Glomerular visceral epithelial cell (primary cell): ENCODE measurements around the gene PAFAH2.
"Not testable (repeated sequence)": the region's sequence is repeated elsewhere in the genome, so short reads cannot be mapped to it uniquely, and the experiment has no call there.

Source experiments
- DNase-seq: peaks from one replicate; pipeline ENCODE4 v3.0.0-alpha.2; 2016; ENCODE audit errors: extremely low spot score

PAFAH2 gene

DNA sequence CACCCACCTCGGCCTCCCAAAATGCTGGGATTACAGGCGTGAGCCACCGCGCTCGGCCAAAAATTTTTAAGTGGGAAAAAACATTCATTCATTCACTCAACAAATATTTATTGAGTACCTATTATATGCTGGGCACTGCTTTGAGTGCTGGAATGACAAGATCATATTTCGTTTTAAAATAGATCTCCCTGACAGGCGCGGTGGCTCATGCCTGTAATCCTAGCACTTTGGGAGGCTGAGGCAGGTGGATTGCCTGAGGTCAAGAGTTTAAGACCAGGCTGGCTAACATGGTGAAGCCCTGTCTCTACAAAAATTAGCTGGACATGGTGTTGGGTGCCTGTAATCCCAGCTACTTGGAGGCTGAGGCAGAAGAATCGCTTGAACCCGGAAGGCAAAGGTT is 11.1 kb downstream of the PAFAH2 start:
- not testable (repeated sequence) for DNase-seq

DNA sequence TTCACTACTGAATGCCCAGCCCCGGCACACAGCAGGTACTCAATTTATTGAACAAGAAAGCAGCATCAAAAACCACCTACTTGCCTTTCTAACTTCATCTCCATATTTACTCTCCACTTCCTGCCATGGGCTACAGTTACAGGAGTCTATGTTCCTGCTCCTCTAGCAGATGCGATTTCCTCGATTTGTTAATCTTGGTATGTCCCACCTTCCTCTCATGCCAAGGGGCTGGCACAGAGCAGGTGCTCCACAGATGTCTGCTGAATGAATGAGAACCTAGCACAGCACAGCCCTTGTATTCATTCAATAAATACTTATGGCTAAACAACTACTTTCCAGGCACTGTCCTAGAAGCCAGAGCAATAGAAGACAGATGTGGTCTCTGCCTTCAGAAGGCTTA is 12.2 kb downstream of the PAFAH2 start:
- DNase-seq: no peak

DNA sequence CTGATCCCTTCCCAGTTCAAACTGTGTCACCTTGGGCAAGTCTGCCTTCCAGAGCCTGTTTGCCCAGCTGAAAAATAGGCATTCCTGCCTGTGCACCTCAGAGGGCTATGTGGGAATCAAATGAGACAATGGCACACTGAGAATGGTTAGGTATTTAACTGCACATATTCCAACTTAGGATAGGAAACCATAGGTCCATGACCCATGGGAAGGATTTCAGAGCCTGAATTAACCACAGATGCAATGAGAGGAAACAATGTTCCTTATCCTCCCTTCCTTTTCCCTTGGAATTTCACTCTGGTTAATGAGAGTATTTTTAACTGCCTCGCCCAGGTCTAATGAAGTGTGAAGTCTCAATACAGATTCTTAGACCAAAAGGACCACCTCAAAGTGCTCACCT is 12.7 kb downstream of the PAFAH2 start:
- no peak for DNase-seq

DNA sequence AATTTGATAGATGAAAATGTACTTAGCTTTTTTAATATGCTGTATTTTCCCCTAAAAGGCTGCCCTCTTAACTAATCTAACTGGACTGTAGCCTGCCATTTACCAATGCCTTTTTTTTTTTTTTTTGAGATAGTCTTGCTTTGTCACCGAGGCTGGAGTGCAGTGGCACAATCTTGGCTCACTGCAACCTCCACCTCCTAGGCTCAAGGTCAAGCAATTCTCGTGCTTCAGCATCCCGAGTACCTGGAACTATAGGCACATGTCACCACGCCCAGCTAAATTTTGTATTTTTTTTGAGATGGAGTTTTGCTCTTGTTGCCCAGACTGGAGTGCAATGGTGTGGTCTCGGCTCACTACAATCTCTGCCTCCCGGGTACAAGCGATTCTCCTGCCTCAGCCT is 18.7 kb downstream of the PAFAH2 start:
- DNase-seq: no peak

DNA sequence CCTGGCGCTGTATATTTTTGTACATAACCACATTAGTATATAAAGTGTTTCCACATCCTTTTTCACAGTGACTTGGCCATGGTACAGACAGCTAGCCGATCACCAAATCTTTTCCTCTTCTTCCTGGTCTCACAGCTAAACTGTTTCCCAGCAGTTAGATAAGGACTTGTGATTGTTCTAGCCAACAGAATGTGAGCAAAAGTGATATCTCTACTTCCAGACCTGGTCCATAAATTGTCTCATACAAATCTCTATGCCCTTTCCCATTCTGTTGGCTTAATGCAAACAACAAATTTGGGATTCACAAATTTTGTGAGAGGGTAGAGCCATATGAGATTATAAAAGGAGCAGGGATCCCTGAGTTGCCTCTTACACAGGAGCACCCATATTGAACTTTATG is 19.5 kb downstream of the PAFAH2 start:
- no peak for DNase-seq

DNA sequence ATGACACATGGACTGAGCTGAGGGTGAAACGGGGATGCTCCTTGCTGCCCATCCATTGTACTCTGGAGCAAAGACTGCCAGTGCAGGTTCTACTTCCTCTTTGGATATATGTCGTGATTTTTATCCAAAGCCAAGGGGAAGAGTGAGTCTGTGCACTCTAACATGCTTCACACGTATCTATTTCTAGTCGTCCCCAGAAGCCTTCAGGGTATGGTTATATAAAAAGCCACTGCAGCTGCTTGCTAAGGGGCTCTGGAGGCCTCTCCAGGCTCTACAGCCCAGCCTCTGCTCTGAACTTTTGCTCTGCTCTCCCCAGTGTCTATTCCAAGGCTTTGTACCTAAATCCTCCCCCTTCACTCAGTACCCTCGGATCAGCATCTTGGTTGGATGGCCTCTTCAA is 20.1 kb downstream of the PAFAH2 start:
- no peak for DNase-seq

DNA sequence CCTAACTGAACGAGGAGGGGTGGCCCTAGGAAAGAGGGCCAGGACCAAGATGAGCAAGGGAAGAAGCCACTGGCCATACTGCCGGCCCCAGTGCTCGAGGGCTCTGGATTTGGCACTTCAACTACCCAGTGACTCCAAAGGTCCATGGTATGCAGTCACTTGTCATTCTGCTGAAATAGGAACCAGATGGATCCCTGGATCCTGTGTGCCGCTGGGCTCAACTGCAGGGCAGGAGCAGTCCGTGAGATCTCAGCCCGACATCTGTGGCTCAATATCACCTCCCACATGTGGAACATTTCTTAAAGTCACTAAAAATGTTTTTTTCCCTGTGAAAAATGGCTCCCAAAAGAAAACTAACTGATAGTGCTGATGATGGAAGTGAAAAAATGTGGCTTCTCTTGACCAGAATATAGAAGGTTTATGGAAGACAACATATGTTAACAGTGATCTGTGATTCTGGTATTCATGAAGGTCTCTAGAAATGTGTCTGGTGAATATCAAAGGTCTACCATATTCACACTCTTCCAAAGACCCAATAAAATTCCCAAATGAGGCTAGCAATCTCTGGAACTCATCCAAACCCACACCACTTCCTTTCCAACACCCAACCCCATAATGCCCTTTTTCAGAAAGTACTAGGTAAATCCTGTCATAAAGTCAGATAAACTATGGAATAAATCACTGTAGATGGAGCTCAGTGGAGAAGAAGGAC is 24.1 kb downstream of the PAFAH2 start:
- DNase-seq: no peak

DNA sequence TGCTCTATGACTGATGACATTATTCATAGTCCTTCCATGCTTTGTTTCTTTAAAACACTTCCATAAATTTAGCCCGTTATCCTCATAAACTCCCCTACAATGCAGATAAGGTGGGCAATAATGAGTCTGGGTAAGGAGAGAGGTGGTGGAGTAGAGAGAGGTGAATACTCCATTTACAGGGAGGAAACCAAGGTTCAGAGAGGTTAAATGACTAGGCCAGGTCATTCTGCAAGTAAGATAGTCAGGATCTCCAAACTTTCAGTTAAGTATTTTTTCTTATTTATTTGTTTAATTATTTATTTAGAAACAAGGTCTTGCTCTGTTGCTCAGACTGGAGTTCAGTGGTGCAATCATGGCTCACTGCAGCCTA is 26.1 kb downstream of the PAFAH2 start:
- DNase-seq: no peak

DNA sequence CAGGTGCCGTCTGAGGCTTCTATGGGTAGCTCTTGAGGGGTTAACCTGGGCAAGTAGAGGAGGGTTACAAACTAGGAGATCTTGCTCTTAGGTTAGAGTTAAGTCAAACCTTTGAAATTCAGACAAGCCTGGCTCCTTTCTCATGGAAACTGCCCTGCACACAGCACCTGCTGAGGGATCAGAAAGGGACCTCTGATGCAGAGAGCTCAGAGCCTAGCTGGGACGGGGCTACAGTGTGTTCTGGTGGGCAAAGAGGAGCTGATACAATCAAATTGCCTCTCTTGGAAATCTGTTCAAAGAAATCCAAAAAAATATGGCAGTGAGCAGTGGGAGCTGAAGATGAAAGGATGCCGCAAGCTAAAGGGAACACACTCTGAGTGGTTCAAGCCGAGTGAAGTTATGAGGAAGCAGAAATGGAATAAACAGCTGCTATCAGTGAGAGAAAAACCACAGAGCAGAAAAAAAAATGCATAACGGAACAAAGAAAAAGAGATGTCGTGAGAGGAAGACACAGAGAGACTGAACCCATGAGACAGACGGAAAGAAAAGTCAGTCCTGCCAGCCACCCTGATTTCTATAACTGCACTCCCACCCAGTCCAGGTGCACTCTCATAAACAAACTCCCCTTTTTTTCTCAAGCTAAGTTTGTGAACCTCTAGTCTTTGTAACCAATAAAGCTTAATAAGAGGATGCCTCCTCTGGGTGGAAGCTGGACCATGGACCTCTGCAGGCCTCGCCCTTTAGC is 26.6 kb downstream of the PAFAH2 start:
- no peak for DNase-seq

DNA sequence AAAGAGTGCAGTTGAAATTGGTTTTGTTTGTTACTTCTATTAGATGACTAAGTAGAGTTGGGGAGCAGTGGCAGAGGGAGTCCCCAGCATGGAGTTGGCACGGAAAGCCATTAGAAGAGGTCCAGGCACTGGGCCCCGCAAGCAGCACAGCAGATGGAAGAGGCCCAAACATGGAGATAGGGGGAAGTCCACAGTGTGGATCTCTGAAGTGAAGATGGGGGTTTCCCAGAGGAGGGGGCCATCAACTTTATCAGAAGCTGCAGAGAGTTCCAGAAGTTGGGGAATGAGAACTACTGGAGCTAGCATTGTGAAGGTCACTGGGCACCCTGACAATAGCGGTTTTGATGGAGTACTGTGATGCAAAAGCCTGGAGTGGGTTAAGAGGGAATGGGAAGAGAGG is 30.6 kb downstream of the PAFAH2 start:
- no peak for DNase-seq

DNA sequence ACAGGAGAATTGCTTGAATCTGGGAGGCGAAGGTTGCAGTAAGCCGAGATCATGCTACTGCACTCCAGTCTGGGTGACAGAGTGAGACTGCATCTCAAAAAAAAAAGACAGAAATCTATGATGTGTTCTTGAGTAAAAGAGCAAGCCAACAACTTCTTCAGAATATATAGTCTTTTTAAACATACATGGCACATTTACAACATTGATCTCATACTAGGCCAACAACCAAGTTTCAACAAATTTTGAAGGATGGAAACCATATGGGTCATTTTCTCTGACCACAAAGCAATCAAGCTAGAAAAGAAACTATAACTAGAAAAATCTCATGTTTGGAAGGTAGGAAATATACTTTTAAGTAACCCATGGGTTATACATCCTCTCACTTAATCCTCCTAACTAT is 38.3 kb downstream of the PAFAH2 start:
- no peak for DNase-seq

DNA sequence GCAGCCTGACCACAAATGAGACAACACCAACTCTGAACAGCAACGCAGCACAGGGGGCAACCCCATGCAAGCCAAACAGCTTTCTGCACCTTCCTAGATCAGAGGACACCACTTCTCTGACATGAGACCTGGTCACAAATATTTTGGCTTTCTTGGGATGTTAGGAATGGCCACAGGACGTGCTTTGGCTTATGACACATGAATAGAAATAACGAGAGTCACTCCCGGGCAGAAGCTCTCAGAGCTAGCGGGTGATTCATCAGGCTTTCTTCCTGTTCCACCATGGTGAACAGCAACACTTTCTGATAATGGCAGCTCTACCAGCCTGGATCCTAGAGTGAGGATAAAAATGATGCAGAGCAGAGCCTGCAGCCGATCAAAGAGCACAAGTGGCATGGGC is 39.4 kb downstream of the PAFAH2 start:
- DNase-seq: peak; percentile 70

DNA sequence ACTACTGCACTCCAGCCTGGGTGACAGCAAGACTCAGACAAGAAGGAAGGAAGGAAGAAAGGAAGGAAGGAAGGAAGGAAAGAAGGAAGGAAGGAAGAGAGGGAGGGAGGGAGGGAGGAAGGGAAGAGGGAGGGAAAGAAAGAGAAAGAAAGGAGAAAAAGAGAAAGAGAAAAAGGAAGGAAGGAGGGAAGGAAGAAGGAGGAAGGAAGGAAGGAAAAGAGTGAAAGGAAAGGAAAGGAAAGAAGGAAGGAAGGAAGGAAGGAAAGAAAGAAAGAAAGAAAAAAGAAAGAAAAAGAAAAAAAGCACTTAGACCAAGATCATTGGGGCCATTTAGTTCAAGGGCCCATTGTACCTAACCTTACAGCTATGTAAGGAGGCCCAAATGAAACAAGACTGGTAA is 42.3 kb downstream of the PAFAH2 start:
- no peak for DNase-seq

DNA sequence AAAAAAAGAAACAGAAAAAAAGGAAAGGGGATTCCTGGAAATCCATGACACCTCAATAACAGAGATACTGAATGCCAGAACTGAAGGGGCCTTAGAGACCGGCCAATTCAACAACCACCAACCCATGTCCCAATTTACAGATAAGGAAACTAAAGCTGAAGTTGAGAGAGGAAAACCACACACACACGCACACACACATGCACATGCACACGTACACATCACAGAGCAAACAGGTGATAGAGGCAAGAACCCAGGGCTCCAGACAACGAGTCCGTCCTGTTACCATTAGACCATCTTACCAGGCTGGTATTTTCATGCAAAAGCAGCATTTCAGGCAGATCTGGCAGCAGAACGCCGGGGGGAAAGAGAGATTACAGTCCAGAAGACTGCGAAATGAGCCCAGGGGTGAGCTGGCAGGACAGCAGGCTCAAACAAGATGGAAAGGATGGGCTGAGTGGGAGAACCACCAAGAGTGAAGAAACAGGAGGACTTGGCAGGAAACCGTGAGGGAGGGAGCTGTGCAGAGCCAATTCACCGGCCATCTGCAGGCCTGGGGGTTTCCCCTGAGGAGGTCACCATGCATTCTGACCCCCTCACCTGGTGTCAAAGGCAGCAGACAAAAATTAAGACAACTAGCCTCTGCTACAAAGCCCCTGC is 43.5 kb downstream of the PAFAH2 start:
- no peak for DNase-seq

DNA sequence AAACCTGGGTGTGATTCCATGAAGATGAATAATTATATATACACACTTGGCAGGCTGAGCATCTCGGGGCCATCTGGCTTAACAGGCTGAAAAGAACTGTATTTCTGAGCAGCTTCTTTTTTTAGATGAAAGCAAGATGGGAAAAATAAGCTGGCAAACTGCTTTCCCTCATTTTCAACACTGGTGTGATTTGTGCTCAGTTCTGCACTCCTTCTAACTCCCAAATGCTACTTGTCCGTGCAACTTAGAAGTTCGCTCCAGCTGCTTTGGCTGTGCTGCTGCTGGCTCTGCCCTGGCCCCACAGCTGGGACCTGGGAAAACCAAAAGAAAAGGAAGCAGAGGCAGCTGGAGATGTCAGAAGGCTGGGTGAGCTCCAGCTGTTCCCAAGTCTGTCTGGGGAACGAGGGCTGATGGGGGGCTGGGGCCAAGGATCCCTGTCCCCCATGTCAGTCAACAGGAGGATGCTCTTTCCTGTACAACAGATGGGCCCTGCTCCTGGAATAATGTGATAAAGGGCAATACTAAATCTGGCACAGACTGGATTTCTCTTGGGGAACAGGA is 44.9 kb downstream of the PAFAH2 start:
- DNase-seq: no peak

DNA sequence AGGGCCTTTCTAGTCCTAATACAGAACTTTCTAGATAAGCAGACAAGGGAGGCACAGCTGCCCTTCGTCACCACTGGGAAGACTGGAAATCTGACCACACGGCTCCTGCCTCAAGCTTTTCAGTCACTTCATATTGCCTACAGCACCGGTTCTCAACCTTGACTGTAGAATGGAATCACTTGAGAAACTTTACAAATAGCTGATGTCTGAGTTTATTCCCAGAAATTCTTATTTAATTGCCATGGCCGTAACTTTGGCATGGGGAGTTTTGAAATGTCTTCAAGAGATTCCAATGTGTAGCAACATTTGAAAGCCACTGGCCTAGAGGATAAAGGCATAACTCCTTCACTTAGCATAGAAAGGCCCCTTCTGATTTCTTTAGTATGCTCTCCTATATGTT is 49.2 kb downstream of the PAFAH2 start:
- no peak for DNase-seq

DNA sequence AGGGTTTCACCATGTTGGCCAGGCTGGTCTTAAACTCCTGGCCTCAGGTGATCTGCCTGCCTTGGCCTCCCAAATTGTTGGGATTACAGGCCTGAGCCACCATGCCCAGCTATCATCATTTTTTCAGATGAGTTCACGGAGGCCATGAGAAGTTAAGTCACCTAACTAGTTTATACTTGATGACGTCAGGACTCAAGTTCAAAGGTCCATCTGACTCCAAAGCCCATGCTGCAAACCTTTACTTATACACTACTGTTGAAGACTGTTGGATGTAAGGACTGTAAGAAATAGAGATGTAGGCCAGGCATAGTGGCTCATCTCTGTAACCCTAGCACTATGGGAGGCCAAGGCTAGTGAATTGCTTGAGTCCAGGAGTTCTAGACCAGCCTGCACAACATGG is 50.8 kb downstream of the PAFAH2 start:
- DNase-seq: no peak

DNA sequence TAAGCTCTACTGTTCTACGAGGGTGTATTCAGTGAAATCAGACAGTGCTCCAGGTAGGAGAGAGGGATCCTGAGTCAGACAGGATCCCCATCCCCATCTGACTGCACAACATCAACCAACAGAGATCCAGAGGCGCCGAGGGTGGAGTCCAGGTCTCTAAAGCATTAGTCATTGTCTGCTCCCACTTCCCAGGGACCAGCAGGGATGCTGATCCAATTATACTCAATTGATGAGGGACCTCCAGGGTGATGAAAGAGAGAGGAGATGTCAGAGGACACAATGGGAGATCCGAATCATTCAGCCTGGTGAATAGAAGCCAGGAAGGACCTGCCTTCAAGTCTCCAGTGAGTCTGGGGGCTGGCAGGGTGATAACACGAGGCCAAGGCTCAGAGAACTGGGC is 52.1 kb downstream of the PAFAH2 start:
- DNase-seq: no peak

DNA sequence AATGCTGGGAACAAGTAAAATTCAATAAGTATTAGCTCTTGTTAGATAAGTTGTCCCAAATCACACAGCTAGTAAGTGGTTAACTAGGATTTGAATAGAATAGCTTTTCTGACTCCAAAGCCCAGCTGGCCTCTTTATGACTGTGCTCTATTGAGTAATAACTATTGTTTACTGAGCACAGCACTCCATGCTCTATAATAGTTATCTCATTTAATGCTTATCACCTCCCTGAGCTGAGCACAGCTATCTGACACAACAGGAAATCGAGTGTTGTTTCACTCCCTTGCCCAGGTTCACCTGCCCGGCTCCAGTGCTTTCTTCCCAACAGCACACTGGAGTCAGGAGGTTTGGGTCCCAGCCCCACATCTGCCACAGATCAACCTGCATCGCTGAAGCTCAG is 52.9 kb downstream of the PAFAH2 start:
- no peak for DNase-seq

DNA sequence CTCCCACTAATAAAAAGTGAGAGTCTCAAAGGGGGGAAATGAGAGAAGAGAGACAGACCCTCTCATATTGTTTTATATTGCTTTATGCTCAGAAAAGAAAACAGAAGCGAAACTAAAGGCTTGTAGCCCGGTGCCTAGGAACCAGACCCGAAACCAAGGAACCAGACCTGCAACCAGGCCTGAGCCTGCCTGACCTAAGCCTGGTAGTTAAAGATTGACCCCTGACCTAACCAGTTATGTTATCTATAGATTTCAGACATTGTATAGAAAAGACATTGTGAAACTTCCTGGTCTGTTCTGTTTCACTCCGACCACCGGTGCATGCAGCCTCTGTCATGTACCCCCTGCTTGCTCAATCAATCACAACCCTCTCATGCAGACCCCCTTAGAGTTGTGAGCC is 54.4 kb downstream of the PAFAH2 start:
- DNase-seq: not testable (repeated sequence)

DNA sequence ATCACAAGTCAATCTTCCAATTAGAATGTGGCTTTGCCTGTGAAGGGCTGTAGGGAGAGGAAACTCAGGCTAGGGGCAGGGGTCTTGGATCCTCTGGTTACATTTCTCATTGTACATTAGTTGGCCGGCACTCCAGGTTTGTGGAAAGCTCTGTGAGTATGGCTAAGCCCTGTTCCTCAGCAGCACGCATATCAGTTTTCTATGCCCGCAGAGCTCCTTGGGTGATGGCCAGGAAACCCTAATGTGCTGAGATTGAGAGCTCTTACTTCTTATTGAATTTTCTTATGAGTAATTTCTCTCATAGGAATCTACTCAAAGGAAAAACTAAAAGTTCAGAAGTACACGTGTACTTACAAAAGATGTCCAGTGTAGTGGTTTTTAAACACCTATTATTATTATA is 60.9 kb downstream of the PAFAH2 start:
- no peak for DNase-seq

DNA sequence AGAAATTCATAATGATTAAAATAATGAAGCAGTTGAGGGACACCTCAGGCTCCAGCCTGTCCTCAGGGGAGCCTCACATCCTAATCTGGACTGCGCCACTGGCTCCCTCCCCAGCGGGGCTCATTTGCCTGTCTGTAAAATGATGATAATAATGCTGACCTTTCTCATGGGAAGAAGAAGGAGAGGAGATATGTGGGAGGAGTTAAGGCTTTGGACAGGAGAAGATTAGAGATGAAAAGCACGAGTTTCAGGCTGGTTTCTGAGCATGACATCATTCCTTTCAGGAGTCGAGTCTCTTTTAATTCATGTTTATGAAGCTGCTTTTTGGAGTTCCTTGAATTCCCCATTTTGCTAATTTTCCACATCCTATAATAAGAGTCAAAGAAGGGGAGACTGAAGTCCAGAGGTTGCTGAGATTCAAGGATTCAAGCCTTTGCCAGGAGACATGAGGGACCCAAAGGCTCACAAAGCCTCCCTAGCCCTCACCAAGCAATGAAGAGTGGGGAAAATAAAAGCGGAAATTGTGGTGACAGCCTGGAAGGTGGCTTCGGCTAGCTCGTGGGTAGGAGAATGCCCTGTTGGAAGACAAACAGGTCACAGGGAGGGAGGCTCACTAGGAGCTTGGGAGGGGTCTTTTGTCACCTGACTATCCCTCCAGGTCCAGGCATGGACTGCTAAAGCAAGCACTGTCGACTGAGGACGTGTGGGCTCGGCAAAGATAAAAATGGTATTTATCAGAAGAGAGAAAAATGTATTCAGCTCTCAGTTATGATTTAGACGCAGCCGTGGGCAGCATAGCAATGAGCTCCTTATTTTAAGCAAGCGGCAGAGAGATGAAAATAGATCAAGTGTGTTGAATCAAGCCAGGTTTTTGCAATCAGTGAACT is 64.1 kb downstream of the PAFAH2 start:
- DNase-seq: no peak
